Glutamatergic neuron (in vitro differentiated cells): ENCODE results near the gene TSPO. TPM values are rescaled to one million over a fixed set of nuclear protein-coding genes. Genes with fewer than 3 reads are reported as not detected.

Experiments
- DNase-seq: peaks from one replicate; pipeline ENCODE4 v3.0.0; 2022
- H3K27ac Mint-ChIP-seq: one replicate; pipeline ENCODE4 v1.8.0; 2020; ENCODE audit warnings: mild to moderate bottlenecking, mixed read lengths, inconsistent platforms; ENCODE audit not compliant: unreplicated experiment
- H3K27me3 Mint-ChIP-seq: one replicate; pipeline ENCODE4 v1.8.0; 2020; ENCODE audit warnings: mild to moderate bottlenecking, moderate library complexity, mixed read lengths, inconsistent platforms; ENCODE audit not compliant: unreplicated experiment
- H3K36me3 Mint-ChIP-seq: one replicate; pipeline ENCODE4 v1.8.0; 2020; ENCODE audit warnings: mild to moderate bottlenecking, mixed read lengths, inconsistent platforms; ENCODE audit not compliant: unreplicated experiment
- H3K4me1 Mint-ChIP-seq: one replicate; pipeline ENCODE4 v1.8.0; 2020; ENCODE audit warnings: mild to moderate bottlenecking, low read depth, mixed read lengths, inconsistent platforms; ENCODE audit not compliant: unreplicated experiment
- H3K4me3 Mint-ChIP-seq: one replicate; pipeline ENCODE4 v1.8.0; 2020; ENCODE audit warnings: mild to moderate bottlenecking, mixed read lengths, inconsistent platforms; ENCODE audit not compliant: unreplicated experiment
- H3K9me3 Mint-ChIP-seq: one replicate; pipeline ENCODE4 v1.8.0; 2020; ENCODE audit warnings: mild to moderate bottlenecking, moderate library complexity, mixed read lengths, inconsistent platforms; ENCODE audit not compliant: unreplicated experiment
- CTCF ChIP-seq: fragments of 200-600 bp; sonication (generic); IDR thresholded peaks from one replicate; pipeline ENCODE4 v1.5.0; 2021; ENCODE audit not compliant: partially characterized antibody, unreplicated experiment
- total RNA-seq: library from RNA; stranded (reverse); fragmentation: NEBNext Ultra II Directional; extraction: Animal tissue kit (Norgen Biotek cat#: 25700); gene quantifications from one replicate; pipeline ENCODE4 v1.2.1, GENCODE V29; 2021; ENCODE audit not compliant: unreplicated experiment

Gene TSPO
- total RNA-seq, 1 donor from 2014 or later = 4.0 TPM

GRCh38 chr22:43158778-43159483 is 7.6 kb downstream of the TSPO start:
- TF ChIP-seq CTCF = no peak
- no peaks in the 10 kb centered on the region for H3K36me3 Mint-ChIP-seq
- H3K4me1 Mint-ChIP-seq = peaks cover 1% of the 10 kb centered on the region
- no peak overlapping the region for H3K4me3 Mint-ChIP-seq
- no peak for DNase-seq
- no peak overlapping the region for H3K27ac Mint-ChIP-seq
- peaks cover 3% of the 10 kb centered on the region for H3K9me3 Mint-ChIP-seq
- peaks cover 7% of the 10 kb centered on the region for H3K27me3 Mint-ChIP-seq

GRCh38 chr22:43159484-43160178 is 8.3 kb downstream of the TSPO start:
- H3K27me3 Mint-ChIP-seq = peaks cover 9% of the 10 kb centered on the region
- DNase-seq = peak; percentile 53
- no peaks in the 10 kb centered on the region for H3K36me3 Mint-ChIP-seq
- TF ChIP-seq CTCF = peak; percentile 52
- H3K4me3 Mint-ChIP-seq = no peak overlapping the region
- H3K27ac Mint-ChIP-seq = no peak overlapping the region
- peaks cover 3% of the 10 kb centered on the region for H3K9me3 Mint-ChIP-seq
- peaks cover 4% of the 10 kb centered on the region for H3K4me1 Mint-ChIP-seq

- Mint-ChIP-seq H3K4me1 (peaks cover 4% of the 10 kb centered on the region), H3K36me3 (no peaks in the 10 kb centered on the region), H3K4me3 (no peak overlapping the region), H3K27me3 (peaks cover 11% of the 10 kb centered on the region), H3K27ac (no peak overlapping the region), H3K9me3 (peaks cover 3% of the 10 kb centered on the region)
- no peak for DNase-seq
- no peak for TF ChIP-seq CTCF
These were observed 9.3 kb downstream of the TSPO start for GRCh38 chr22:43160497-43161126.

- Mint-ChIP-seq H3K4me3 (no peak overlapping the region), H3K27ac (peak overlapping the region; percentile 17), H3K36me3 (no peaks in the 10 kb centered on the region), H3K27me3 (peaks cover 10% of the 10 kb centered on the region), H3K4me1 (peaks cover 4% of the 10 kb centered on the region), H3K9me3 (peaks cover 3% of the 10 kb centered on the region)
- no peak for DNase-seq
- TF ChIP-seq CTCF = no peak
These were observed 11.2 kb downstream of the TSPO start for GRCh38 chr22:43162412-43163150.
